SW480 (cell line): ENCODE results near the gene HUNK.
"Not testable (repeated sequence)": the region's sequence is repeated elsewhere in the genome, so short reads cannot be mapped to it uniquely, and the experiment has no call there.

ENCODE experiments used
- DNase-seq: peaks from one replicate; pipeline ENCODE4 v3.0.0-alpha.2; 2016; ENCODE audit warnings: low spot score

HUNK gene

DNA sequence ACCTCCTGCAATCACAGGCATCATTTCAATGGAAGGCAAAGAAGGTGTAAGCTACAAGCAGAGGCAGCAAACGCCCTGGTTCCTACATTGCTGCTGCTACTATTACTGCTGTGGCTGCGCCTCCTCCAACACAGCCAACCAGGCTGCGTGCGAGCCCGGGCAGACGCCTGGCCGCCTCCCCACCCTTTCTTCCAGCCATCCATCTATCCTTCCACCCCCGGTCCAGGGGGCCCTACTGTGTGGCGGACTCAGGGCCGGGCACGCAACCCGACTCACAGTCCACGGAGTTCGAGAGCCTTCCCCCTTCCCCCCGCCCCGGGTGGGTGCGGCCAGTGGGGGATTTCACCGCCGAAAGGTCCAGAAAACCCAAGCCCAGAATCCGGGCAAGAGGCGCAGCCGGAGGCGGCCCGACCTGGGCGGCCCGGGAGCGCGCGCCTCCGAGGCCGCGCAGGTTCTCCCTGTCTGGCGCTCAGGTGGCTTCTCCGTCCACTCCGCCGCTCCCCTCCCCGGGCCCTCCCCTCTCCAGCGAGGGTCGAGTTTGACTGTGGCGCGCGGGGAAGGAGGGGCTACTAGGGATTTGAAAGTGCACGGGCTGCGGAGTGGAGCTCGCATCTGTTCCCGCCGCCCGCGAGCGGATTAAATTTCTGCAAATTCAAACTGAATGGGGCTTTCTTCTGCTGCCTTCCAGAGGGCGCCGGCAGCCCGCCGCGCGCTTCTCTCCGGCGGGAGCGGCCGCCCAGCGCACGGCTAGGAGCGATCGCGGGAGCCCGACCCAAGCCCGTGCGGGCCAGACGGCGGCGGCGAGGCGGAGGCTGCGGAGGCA is at the start of gene HUNK:
Gene HUNK, plus strand, starts transcription at position 569 of the 823 bp plus-strand sequence. CDS start 655 bp downstream, outside the sequence.
- peak; percentile 82 for DNase-seq

DNA sequence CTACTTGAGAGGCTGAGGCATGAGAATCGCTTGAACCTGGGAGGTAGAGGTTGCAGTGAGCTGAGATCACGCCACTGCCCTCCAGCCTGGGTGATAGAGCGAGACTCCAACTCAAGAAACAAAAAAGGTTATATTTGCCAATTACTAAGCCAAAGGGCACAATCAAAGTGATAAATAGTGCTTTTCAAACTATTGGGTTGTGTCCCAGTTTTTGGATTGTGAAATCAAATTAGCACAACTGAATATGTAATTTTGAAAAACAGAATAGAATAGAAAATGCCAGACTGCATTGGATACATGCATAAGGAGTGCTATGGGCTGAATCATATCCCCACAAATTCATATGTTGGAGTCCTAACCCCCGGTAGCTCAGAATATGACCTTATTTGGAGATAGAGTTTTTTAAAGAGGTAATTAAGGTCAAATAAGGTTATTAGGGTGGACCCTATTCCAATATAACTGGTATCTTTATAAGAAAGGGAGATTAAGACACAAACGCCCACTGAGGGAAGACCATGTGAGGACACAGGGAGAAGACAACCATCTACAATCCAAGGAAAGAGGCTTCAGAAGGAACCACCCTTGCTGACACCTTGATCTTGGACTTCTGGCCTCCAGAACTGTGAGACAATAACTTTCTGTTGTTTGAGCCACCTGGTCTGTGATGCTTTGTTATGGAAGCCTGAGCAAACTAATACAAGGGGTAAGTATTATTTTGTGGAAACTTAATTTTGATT is 42.9 kb upstream of the HUNK start:
- no peak for DNase-seq

DNA sequence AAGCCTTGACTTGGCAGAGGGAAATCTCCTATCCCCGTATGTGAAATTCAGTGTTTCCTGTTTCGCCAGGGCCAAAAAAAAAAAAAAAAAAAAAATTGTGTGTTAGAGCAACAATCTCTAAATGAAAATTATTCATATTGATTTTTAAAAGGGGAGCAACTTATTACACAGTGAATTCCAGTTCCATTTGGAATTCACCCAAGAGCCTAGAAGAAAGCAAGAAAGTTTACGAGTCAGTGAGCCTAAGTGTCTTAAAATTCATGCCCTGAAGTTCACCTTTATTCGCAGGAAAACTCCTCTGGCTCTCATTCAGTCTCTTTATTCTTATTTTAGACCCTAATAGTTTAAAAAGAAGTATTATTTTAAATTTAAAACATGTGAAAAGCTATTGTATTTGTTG is 42.1 kb upstream of the HUNK start:
- DNase-seq: no peak

DNA sequence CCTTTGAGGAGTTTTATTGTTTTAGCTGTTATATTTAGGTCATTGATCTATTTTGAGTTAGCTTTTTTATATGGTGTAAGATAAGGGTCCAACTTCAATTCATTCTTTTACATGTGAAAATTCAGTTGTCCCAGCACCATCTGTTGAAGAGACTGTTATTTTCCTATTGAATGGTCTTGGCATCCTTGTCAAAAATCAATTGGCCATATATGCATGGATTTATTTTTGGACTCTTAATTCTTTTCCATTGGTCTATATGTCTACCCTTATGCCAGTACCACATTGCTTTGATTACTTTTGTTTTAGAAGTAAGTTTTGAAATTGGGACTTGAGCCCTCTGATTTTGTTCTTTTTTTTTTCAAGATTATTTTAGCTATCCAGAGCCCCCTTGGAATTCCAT is 35.8 kb upstream of the HUNK start:
- DNase-seq: no peak

DNA sequence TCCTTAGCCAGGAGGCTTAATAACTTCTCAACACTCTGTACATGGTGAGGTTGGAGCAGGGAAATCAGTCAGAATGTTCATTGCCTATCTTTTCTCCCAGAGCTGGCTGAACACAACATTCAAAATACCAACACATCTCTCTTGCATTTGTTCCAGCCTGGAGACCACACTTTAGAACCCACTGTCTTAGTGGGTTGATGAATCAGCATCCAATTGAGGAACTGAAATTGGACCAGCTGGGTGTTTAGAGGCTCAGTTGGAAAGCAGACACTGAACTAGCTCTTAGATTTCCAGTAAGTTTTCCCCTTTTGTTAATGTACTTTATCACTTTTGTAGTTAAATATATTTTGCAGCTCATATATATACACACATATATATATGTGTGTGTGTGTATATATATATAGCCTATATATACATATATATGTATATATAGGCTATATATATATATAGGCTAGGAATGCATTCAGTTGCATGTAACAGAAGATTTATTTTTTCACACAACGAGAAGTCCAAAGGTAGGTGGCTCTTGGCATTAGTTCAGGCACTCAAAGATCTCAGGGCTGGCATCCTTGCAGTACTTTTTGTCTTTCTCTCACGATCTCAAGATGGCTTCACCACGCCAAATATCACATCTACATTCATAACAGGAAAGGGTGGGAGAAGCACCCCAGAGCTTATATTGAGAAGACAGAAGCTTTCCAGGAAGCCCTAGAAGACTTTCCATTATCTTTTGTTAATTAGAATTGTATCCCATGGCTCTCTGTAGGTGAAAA is 35.0 kb upstream of the HUNK start:
- DNase-seq: no peak

DNA sequence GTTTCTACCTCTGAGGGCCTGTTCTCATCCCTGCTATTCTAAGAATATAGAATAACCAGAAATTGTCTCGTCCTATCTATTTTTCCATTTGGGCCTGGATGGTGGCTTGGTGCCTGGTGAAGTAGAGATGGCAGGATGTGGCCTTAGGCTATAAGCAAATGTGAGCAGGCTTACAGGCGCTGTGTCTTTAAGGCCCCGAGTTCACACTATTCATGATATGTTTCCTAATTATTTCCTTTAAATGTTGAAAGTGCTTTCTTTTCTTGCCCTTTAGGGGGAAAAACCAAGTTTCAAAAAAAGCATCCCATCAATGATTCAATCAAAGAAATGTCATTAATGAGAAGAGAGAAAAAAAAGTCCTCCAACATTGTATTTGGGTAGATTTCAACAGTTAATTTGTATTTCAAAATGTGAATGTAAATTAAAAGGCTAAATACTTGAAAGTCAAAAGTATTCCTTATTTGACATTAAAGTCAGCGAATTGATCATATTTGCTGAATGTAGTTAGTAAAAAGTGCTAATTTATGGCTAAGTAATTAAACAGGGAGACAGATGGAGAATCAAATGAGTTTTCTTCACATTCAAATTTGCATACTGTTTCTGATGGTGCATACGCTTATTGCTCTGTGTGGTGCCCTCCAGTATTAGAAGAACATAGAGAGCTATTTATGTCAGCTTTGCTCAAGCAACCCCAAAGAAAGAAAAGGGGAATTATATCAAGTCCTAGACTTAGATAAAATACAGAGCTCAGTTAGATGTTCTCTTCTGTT is 34.0 kb upstream of the HUNK start:
- DNase-seq: no peak

DNA sequence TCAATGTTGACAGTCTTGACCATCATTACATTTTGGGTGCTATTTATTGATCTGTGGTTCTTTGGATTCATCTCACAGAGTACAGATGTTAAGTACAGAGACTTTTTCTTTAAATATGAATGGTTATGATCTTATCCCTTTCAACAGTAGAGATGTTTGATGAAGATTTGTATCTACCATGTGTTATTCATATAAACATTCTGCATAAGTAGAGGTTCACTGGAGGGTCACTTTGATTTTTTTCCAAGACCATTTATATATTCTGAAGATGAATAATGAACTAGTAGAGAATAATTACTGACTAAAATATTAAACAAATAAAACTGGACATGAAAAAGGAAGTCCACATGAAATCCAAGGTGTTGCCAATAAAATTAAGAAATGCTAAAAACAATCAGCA is 28.6 kb upstream of the HUNK start:
- DNase-seq: no peak

DNA sequence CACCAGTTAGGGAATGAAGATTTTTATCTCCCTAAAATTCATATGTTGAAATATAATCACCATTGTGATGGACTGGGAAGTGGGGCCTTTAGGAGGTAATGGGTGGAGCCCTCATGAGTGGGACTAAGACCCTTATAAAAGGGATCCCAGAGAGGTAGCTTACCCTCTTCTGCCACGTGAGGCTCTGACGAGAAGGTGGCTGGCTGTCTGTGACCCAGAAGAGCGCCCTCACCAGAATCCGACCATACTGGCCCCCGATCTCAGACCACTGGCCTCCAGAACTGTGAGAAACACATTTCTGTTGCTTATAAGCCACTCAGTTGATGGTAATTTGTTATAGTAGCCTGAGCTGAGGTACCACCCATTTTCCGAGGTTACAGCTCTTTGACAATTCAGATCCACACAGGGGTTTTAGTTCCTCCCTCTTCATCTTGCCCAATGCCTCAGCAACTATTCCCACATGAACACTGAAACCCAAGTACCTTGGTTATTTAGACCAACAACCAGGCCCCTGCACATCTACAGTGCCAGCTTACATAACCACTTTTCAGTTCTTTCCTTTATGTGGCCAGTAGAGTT is 27.6 kb upstream of the HUNK start:
- no peak for DNase-seq

DNA sequence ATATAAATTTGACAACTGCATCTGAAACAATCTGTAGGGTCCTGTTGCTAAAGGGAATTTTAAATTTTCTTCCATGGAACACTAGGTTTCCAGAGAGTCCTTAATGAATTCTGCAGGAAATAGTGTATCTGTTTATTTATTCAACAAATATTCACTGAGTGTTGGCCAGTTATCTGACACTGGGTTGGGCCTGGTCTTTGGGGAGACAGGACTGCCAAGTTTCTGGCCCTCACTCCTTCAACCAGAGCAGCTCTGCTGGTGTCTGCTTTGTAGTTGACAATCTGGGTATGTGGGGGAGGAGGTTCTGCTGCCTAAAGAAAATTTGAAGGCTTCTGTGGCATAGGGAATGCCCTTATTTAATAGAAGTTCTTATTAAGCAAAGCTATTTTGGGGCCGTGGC is 26.1 kb upstream of the HUNK start:
- DNase-seq: no peak

DNA sequence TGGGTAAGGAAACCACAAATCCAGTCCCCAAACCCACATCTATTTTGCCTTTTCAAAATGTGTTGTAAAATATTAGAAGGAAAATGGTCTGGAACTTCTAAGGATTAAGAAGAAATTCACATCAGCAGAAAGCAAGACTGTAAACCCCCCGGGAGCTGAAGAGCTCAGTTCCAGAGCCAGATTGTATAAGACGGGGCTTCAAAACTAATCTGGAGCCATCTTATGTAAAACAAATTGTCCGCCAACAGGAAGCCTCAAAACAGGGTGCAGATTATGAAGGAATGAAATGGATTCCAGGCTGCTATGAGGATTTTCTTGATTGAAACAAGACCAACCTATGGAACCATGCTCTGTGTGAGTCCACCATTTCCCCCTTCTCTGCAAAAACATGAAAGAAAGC is 25.1 kb upstream of the HUNK start:
- no peak for DNase-seq

DNA sequence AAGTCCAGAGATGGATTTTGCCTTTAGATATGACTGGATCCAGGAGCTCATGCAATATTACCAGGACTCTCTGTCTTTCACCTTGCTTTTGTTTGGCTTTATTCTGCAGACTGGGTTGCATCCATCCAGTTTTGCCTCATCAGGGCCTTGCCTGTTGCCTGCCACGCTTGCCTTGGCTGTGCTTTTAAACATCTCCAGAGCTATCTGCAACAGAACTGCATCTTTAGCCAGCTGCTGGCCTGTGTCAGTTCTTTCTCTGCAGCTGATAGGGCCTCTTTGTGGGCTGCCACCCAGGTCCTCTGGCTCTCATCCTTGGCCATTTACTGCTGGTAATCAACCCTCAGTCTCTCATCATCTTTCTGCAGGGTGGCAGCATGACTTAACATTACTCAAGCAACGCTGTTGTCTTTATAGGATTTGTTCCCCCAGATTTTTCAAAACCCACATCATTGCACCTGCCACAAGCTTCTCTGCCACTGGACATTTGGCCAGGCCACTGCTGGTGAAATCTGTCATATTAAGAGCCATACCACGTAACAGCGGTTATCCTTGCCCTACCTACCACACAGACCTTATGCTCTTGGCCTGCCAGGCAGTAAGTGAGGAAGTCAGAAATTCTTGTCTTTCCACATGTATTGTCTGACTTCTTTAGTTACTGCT is 24.4 kb upstream of the HUNK start:
- DNase-seq: no peak

DNA sequence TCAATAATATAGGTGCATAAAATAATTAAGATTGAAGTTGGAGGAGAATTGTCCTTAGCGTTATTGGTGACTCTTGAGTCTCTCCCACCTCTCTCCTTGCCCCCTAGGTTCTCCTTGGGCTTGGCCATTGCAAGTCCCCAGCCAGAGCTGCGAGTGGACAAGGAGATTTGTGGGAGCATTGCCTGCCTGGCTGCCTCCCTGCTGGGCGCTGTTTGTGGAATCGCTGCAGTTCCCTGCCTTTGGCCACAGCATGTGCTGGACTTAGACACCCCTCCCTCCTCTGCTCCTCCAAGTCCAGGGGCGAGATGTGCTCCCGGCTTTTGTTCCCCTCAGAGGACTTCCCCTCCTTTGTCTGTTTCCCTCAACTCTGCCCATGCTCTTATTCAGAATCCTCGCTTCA is 21.9 kb upstream of the HUNK start:
- DNase-seq: no peak

DNA sequence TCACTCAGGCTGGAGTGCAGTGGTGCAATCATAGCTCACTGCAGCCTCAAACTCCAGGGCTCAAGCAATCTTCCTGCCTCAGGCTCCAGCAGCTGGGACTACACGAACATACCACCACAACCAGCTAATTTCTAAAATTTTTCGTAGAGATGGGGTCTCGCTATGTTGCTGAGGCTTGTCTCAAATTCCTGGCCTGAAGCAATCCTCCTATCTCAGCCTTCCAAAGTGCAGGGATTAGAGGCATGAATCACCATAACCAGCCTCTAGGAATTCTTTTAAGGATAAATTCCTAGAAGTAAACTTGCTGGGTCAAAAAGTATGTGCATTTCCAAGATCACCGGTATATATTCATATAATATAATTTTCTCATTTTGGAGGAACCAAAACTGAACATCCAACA is 17.6 kb upstream of the HUNK start:
- DNase-seq: no peak

DNA sequence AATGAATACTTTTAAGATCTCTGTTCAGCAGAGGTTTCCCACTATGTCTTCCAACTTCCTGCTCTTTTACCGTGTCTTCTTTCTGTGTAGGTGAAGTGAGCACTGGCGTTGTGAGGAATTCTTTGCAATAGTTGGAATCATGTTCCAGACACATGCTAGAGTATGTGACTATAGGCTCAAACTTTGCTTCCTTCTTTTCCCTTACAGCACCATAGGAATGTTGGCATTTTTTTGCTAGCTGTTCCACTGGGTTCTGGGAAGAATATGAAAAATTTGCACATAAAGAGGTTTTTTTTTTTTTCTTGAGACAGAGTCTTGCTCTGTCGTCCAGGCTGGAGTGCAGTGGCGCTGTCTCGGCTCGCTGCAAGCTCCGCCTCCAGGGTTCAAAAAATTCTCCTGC is 15.7 kb upstream of the HUNK start:
- no peak for DNase-seq

DNA sequence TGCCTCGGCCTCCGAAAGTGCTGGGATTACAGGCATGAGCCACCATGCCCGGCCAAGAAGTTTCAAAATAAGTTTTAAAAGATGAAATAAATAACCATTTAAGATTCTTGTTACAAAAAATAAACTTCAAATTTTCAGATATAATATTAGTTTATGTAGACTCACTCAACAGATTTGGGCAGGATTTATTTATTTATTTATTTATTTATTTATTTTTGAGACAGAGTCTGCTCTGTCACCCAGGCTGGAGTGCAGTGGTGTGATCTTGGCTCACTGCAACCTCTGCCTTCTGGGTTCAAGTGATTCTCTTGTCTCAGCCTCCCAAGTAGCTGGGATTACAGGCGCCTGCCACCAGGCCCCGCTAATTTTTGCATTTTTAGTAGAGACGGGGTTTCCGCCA is 15.2 kb upstream of the HUNK start:
- DNase-seq: not testable (repeated sequence)

DNA sequence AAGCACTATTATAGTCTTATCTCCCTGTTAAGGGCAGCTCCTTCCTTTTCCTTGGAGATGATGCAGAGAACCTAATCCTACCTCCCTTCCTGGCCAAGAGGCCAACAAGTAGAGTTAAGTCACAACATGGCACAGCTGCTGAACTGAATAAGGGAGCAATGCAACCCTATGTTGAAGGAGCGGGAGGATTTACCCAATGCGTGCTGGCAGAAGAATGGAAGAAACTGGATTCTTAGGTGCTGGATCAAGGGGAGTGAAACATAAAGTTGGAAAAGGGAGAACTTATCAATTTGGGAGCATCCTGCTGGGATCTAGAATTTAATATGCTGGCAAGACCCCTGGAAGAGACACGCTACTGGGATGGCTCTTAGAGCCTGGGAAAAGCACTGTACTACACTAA is 12.0 kb upstream of the HUNK start:
- no peak for DNase-seq

DNA sequence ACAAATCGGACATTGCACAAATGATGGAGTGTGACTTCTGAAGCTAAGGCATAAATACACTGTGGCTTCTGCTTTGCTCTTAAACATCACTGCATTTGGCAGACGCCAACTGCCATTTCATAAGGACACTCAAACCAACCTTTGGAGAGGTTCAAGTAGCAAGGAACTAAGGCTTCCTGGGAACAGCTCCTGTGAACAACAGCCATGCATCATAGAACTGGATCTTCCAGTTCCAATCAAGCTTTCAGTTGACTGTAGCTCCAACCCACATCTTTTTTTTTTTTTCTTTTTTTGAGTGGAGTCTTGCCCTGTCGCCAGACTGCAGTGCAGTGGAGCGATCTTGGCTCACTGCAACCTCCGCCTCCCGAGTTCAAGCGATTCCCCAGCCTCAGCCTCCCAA is 10.7 kb upstream of the HUNK start:
- DNase-seq: no peak

DNA sequence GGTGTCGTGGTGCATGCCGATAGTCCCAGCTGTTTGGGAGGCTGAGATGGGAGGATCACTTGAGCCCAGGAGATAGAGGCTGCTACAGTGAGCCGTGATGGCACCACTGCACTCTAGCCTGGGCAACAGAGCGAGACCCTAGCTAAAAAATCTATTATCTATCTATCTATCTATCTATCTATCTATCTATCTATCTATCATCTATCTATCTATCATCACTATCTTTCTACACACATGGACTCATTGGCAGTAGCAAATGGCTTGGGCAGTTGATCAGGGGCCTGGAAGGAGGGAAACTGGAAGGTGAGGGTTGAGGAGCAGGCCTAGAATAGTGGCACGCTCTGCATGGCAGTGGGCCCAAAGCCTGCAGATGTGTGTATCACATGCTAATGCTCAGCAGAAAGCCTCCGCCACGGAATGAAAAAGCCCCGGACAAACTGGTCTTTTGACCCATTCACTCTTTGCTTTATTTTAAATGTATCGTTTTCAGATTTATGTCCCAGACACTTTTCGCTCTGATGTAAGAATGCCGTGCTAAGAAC is 7.3 kb upstream of the HUNK start:
- no peak for DNase-seq

DNA sequence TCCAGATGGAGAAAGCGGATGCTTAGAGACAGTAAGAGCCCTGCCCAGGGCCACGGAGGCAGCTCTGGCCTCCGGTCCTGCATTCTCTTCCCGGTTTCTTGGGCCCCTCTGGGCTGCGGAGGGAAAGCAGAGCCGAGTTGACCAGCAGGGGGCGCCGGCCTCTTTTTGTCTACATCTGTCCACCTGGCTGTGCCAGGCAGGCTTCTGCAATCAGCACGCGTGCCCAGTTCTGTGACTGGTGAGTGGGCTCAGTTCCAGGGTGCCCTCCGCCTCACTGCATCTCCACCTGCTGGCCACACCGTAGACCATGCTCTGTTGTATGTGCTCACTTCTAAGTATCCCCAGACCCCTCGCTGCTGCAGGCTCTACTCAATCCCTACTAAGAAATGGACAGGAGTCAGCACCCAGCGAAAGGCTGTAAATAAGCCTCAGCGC is 6.7 kb upstream of the HUNK start:
- peak; percentile 86 for DNase-seq

DNA sequence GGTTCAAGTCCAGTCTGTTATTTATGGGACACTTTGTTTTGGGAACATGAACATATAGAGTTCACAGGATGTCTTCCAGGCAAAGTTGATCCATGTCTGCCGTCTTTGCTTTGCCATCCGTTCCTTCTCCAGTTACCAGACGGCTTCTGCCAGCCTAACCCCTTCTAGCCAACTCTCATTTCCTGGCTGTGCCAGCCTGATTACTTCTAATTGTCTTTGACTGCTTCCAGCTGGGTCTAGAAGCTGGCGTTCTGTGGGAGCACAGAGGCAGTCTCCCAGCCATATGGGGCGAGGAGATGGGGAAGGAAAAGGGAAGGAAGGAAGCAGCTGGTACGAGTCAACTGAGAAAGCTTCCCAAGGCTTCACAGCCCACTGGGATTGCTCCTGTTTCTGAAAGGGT is 3.1 kb upstream of the HUNK start:
- no peak for DNase-seq
